Coronary artery (tissue), 2 donors: Measurements from ENCODE around the gene BANF1.

Experiments
- DNase-seq: peaks from one replicate; pipeline ENCODE4 v3.0.0-alpha.2; 2017; ENCODE audit warnings: low spot score
- H3K27ac ChIP-seq, 2 donors: fragments of 200-600 bp; sonication (generic); one replicate each; pipeline ENCODE4 v1.5.1; 2016 to 2019
- H3K4me3 ChIP-seq: fragments of 200-600 bp; sonication (generic); 2 replicates; pipeline ENCODE4 v1.5.1; 2016; ENCODE audit warnings: mild to moderate bottlenecking, moderate library complexity
- CTCF ChIP-seq: fragments of 200-600 bp; sonication (generic); IDR thresholded peaks from one replicate; pipeline ENCODE4 v1.5.1; 2019; ENCODE audit warnings: antibody characterized with exemption

The BANF1 gene

GRCh38 chr11:65961267-65962140 is 40.8 kb upstream of the BANF1 start, which contains the start of gene SART1:
Gene SART1 (plus strand): TSS chr11:65961734. CDS start chr11:65961781, 47 bp downstream.
- Histone ChIP-seq H3K27ac (peak within 1 kb of the TSS; percentile 86 to 96), H3K4me3 (peak within 1 kb of the TSS; percentile 100)
- no peak for TF ChIP-seq CTCF
- DNase-seq, result peak; percentile 98

GRCh38 chr11:65962141-65962564 is 40.1 kb upstream of the BANF1 start:
- no peak for DNase-seq
- no peak for TF ChIP-seq CTCF
- H3K4me3 ChIP-seq, result peak overlapping the region; percentile 100
- peak overlapping the region; percentile 86 to 96 for H3K27ac ChIP-seq

- Histone ChIP-seq H3K27ac (no peak overlapping the region), H3K4me3 (no peak overlapping the region)
- TF ChIP-seq CTCF, result no peak
- DNase-seq, result no peak
These were observed 37.4 kb upstream of the BANF1 start for GRCh38 chr11:65964906-65965305.

- H3K27ac ChIP-seq, result no peak overlapping the region
- no peak overlapping the region for H3K4me3 ChIP-seq
- TF ChIP-seq CTCF, result no peak
- no peak for DNase-seq
These were observed 36.1 kb upstream of the BANF1 start for GRCh38 chr11:65965986-65966762.

GRCh38 chr11:65967329-65967934 is 34.9 kb upstream of the BANF1 start:
- Histone ChIP-seq H3K27ac (no peak overlapping the region), H3K4me3 (no peak overlapping the region)
- no peak for DNase-seq
- TF ChIP-seq CTCF, result no peak

- Histone ChIP-seq H3K27ac (no peak overlapping the region), H3K4me3 (no peak overlapping the region)
- no peak for DNase-seq
- TF ChIP-seq CTCF, result no peak
These were observed 33.5 kb upstream of the BANF1 start for GRCh38 chr11:65968600-65969482.
